Measurements from ENCODE around the gene AMOTL2. TPM values are rescaled to one million over a fixed set of nuclear protein-coding genes. Genes with fewer than 3 reads are reported as not detected.

The AMOTL2 gene
- total RNA-seq, 2 donors from 2014 or later: 65.1 to 71.5 TPM

DNA sequence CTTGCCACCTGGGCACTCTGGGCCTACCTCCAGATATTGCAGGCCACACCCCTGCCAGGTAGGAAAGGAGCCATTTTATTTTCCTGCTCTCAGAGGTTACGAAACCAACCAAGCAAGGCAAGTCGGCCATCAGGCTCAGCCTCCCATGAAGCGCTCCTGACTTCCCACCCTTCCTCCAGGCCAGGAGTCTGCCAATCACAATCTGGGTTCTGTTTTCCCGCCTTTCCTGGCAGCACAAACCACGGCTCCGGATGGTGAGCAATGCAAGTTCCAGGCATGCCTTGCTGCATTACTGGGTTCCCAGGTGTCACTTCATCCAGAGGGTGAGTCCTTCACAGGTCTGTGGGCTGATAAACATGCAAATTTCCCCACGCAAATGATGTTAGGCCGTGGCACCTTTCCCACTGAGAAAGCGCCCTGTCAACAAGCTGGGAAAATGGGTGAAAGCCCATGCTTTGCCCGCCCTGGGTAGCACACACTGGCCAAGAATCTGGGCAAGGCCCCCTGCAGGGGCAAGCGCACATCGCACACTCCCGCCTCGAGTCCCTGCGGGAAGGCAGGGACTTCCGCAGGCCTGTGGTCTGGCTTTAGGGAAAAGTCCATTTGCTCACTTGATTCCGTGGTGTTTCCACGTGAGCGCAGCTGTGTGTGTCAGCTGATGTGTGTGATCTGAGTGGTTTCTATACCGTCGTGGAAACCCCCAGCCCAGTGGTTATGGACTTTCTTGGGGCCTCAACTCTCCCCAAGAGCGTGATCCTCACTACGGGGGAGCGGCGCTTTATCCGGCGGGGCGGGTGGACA, 62.0 kb downstream of the AMOTL2 start:
- Histone ChIP-seq H3K9me3 (no peaks in the 10 kb centered on the region), H3K4me3 (no peak overlapping the region), H3K27ac (peak overlapping the region; percentile 84 to 94 (median 88)), H3K4me1 (peaks cover 64% of the 10 kb centered on the region), H3K27me3 (no peaks in the 10 kb centered on the region), H3K36me3 (replicated peaks in 1 of 2; ENCODE audit: insufficient read depth in 1 of 2, low read depth in 2 of 2) (no peaks in the 10 kb centered on the region)
- TF ChIP-seq, protein P1, sequence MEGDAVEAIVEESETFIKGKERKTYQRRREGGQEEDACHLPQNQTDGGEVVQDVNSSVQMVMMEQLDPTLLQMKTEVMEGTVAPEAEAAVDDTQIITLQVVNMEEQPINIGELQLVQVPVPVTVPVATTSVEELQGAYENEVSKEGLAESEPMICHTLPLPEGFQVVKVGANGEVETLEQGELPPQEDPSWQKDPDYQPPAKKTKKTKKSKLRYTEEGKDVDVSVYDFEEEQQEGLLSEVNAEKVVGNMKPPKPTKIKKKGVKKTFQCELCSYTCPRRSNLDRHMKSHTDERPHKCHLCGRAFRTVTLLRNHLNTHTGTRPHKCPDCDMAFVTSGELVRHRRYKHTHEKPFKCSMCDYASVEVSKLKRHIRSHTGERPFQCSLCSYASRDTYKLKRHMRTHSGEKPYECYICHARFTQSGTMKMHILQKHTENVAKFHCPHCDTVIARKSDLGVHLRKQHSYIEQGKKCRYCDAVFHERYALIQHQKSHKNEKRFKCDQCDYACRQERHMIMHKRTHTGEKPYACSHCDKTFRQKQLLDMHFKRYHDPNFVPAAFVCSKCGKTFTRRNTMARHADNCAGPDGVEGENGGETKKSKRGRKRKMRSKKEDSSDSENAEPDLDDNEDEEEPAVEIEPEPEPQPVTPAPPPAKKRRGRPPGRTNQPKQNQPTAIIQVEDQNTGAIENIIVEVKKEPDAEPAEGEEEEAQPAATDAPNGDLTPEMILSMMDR (IDR thresholded peaks at IDR 0.05): peak in 5 of 7 experiments; percentile 15 to 51 (median 47)
- TF ChIP-seq POLR2A (IDR thresholded peaks at IDR 0.05): peak in 2 of 3 donors; percentile 50 to 52
- ATAC-seq (peak; percentile 72), DNase-seq (peak; percentile 77 to 87 (median 86))
- intact Hi-C loops (cut with DNase I): no loop called here
- WGBS, 2 donors: 52 to 58% methylated on average over 14 to 28 of the region's 28 CpGs

DNA sequence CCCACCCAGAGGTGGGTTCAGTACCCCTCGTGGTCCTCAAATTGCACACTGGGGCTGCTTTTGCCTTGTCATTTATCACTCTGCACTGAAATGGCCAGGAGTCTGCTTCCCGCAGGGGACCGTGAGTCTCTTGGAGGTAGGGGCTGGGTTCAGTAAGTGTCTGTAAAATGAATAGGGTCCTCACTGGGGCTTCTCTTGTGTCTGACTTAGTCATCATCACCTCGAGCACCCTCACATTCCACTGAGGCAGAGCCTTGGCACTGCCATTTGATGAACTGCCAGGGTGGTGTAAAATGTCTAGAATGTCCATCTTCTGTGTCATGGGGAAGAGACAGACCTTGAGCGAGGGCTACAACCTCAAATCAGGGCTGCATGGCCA, 62.6 kb downstream of the AMOTL2 start:
- ATAC-seq (no peak), DNase-seq (no peak)
- Histone ChIP-seq H3K27me3 (no peaks in the 10 kb centered on the region), H3K36me3 (replicated peaks in 1 of 2; ENCODE audit: insufficient read depth in 1 of 2, low read depth in 2 of 2) (no peaks in the 10 kb centered on the region), H3K9me3 (no peaks in the 10 kb centered on the region), H3K4me1 (peaks cover 64% of the 10 kb centered on the region), H3K27ac (peak overlapping the region; percentile 84 to 94 (median 88)), H3K4me3 (no peak overlapping the region)
- intact Hi-C loops (cut with DNase I): no loop called here
- TF ChIP-seq, protein P1 (IDR thresholded peaks at IDR 0.05): no peak
- no peak for TF ChIP-seq POLR2A (IDR thresholded peaks at IDR 0.05)
- 63 to 68% methylated on average over 5 of the region's 5 CpGs for WGBS, 2 donors

DNA sequence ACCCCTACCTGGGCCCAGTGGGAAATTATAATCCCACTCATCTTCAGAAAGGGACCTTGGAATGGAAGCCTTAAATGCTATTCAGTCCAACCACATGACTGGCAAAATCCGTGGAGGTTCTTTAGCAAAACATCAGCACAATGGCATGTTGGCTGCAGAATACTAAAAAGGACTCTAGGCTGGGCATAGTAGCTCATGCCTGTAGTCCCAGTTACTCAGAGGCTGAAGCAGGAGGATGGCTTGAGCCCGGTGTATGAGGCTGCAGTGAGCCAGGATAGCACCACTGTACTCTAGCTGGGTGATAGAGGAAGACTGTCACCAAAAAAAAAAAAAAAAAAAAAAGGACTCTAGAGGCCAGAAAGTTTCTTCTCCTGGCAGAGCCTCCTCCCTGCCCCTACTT, 63.0 kb downstream of the AMOTL2 start:
- TF ChIP-seq, protein P1 (IDR thresholded peaks at IDR 0.05): no peak
- TF ChIP-seq POLR2A (IDR thresholded peaks at IDR 0.05): no peak
- no peaks in the 10 kb centered on the region for H3K27me3 ChIP-seq
- no peak overlapping the region for H3K4me3 ChIP-seq
- H3K9me3 ChIP-seq: no peaks in the 10 kb centered on the region
- DNase-seq: no peak
- no peak for ATAC-seq
- intact Hi-C loops (cut with DNase I): no loop called here
- H3K4me1 ChIP-seq: peaks cover 64% of the 10 kb centered on the region
- peak overlapping the region; percentile 84 to 94 (median 88) for H3K27ac ChIP-seq
- no peaks in the 10 kb centered on the region for H3K36me3 ChIP-seq (replicated peaks in 1 of 2; ENCODE audit: insufficient read depth in 1 of 2, low read depth in 2 of 2)
- WGBS, 2 donors: 51 to 67% methylated on average over 2 of the region's 2 CpGs

DNA sequence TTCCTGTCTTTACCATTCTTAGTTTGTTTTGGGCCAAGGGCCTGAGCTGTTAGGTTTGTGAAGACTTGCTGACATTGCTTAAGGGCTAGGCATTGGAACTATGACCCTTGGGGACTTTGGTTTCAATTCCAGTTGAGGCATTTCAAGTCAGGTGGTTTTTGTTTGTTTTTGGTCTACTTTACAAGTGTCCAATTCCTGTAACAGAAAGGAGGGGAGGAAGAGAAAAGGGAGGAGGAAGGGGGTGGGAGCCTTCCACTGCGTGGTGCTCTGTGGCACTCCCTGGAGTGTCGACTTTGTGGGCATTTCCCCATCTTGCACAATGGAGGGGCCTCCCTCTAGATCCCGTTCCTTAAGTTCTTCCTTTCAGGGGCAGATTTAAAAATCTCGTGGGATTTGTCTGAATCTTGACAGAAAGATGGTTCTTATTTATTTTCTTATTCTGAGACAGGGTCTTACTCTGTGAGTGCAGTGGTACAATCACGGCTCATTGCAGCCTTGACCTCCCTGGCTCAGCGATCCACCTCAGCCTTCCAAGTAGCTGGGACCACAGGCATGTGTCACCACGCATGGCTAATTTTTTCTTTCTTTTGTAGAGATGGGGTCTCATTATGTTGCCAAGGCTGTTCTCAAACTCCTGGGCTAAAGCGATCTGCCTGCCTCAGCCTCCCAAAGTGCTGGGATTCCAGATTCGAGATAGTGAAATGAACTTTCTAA, 64.1 kb downstream of the AMOTL2 start:
- Histone ChIP-seq H3K27me3 (no peaks in the 10 kb centered on the region), H3K4me1 (peaks cover 57% of the 10 kb centered on the region), H3K27ac (peak overlapping the region in 2 of 4 donors; percentile 16 to 22), H3K36me3 (replicated peaks in 1 of 2; ENCODE audit: insufficient read depth in 1 of 2, low read depth in 2 of 2) (no peaks in the 10 kb centered on the region), H3K4me3 (no peak overlapping the region), H3K9me3 (no peaks in the 10 kb centered on the region)
- ATAC-seq: no peak
- no peak for DNase-seq
- 70 to 75% methylated on average over 9 of the region's 9 CpGs for WGBS, 2 donors
- no peak for TF ChIP-seq POLR2A (IDR thresholded peaks at IDR 0.05)
- TF ChIP-seq, protein P1 (IDR thresholded peaks at IDR 0.05): no peak
- intact Hi-C loops (cut with DNase I): loop anchor here (5.0 to 10.0 kb wide), 3 partner anchors 67 to 162 kb away; no protein-coding TSS in a partner anchor
